T follicular helper cell (primary cell): ENCODE measurements around the gene PRKACG.
"Not testable (repeated sequence)": the region's sequence is repeated elsewhere in the genome, so short reads cannot be mapped to it uniquely, and the experiment has no call there.

Source experiments
- DNase-seq: peaks from one replicate; pipeline ENCODE4 v3.0.0-alpha.2; 2020; ENCODE audit warnings: low read depth

Gene PRKACG

GRCh38 chr9:69027355-69028097, 13.6 kb upstream of the PRKACG start:
- peak; percentile 10 for DNase-seq

DNA sequence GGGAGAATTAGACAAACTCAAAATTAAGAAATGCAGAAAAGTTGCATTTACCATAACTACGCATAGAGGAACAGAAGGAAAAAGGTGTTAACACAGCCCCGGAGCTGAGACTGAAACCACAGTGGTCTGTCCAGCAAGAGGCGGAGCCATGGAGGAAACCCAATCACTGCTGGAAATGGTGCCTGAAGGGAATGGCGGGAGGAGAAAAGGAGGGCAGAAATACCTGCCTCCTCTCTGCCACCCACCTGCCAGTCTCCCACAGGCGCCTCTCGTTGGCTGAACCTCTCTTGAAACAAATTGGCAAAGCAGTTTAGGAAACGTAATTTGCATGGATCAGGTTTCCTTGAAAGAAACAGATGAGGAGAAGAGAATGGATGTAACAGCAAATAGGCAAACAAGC, 9.7 kb upstream of the PRKACG start:
- DNase-seq: no peak

- DNase-seq: no peak
These were observed 6.6 kb upstream of the PRKACG start for GRCh38 chr9:69020301-69021145.

DNA sequence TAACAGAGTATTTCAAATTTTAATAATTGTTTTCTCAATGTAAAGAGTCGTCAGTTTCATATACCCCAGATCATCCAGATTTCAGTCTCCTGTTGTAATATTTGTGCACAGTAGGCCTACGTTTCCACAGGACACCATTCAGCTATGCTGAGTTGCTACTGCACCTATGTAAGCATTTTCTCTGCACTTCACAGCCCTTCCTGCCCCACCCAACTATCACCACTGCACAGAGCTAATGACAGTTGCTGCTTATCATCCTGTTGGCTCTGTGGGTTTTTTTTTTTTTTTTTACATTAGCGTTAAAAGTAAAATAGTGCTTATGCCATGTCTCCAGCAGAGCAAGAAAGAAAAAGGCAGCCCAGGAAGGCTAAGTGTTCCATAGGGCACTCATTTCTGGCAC, 5.9 kb upstream of the PRKACG start:
- peak; percentile 27 for DNase-seq

DNA sequence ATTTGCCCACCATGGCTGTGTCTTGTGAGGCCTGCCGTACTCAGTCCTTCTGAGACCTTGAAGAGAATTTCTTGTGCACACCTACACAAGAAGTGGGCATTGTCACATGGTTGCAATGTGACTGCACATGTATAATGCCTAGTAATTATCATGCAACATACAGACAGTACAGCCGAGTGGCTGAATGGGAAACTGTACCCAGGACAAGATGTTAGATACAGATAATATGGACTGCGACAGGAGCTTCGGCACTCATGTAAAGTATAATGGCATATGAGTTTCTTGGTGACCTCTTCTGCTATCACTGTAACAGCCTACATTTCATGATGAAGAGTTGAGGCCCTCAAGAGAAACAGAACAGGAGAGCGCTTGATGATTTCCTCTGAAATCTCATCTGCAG, 4.8 kb upstream of the PRKACG start:
- DNase-seq: no peak

DNA sequence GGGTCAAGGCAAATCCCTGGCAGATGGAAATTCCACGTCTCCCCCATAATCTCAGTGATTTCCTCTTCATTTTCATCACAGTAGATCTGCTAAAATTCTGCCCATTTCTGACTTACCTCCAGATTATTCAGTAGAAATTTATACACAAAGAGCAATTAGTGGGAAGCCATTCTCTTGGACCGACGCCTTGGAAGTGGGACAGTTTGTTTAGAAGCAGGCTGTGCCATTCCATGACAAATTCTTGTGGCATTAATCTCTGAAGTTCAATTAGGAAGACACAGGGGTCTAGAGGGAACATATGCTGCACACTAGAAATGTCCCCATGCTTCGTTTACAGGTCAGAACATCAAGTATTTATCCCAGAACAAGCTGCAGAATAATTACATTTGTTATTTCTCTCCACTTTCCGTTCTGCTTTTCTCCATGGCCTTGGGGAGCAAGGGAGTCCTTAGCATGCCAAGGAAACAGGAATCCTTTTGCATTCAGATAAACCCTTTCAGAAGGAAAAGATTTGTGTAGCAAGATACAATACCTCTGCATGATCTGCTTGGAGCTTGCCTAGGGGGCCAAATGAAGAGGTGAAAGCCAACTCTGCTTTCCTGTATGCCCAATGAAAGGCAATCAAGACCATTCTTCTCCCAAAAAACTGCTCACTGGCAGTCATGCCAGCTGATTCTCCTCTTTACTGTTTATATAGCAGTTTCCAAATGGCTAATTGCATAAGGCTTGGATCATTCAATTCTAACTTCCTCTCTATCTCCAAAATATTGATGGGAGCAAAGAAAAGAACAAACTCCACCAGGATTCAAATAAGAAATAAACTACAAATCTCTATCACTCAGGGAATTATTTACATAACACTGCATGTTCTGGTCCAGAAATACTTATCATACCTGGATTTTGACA, 2.5 kb upstream of the PRKACG start:
- DNase-seq: no peak

DNA sequence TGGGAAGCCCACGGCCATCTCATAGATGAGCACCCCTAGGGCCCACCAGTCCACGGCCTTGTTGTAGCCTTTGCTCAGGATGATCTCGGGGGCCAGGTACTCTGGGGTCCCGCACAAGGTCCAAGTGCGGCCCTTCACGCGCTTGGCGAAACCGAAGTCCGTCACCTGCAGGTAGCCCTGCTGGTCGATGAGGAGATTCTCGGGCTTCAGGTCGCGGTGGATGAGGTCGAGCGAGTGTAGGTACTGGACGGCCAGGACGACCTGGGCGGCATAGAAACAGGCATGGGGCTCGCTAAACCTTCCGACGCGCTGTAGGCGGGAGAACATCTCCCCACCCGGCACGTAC, 558 bp downstream of the PRKACG start:
- DNase-seq: no peak

GRCh38 chr9:69012696-69013381, 1.1 kb downstream of the PRKACG start:
- no peak for DNase-seq

GRCh38 chr9:69009708-69010107, 4.2 kb downstream of the PRKACG start:
- no peak for DNase-seq

DNA sequence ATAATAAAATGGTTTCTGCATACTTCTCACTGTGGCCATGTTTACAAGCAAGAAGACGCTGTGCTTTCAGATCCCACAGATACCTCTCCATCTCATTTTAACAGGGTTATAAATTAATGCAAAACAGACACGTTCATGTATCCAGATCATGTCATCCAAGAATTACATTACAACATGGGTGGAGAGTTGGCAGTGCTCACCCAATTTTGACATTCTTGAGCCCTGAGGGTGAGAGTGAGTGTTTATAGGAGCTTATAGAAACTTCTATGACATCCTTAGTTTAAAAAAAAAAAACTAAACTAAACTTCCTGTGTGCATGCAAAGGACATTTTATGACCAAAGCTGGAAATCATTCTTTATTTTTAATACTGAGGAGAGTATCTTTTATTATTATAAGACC, 9.1 kb downstream of the PRKACG start:
- no peak for DNase-seq

GRCh38 chr9:69003051-69003450, 10.9 kb downstream of the PRKACG start:
- no peak for DNase-seq

GRCh38 chr9:69001921-69002320, 12.0 kb downstream of the PRKACG start:
- DNase-seq: no peak

- peak; percentile 51 for DNase-seq
These were observed 14.4 kb downstream of the PRKACG start for GRCh38 chr9:68999393-69000105.

- no peak for DNase-seq
These were observed 15.1 kb downstream of the PRKACG start for GRCh38 chr9:68998812-68999211.

GRCh38 chr9:68998385-68998784, 15.5 kb downstream of the PRKACG start:
- DNase-seq: no peak

- DNase-seq: no peak
These were observed 16.2 kb downstream of the PRKACG start for GRCh38 chr9:68997666-68998065.

DNA sequence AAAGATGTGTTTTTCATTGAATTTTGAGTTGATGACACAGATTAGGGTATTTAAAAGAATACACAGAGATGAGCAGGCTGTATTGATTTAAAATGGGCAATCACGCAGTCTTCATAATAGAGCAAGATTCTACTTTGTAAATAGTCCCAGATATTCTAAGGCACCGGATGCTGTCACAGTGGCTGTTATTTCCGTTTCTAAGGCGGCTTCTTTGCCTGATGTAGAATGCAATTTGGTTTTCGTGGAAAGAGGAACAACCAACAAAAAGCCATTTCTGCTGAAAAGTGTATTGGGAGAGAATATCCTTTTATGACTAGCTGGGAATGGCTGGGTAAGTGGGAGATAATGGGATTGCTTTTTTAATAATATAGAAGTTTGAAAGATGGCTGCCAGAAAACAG, 17.5 kb downstream of the PRKACG start:
- no peak for DNase-seq

- no peak for DNase-seq
These were observed 18.1 kb downstream of the PRKACG start for GRCh38 chr9:68995776-68996175.

GRCh38 chr9:68991457-68991856, 22.5 kb downstream of the PRKACG start:
- DNase-seq: no peak

DNA sequence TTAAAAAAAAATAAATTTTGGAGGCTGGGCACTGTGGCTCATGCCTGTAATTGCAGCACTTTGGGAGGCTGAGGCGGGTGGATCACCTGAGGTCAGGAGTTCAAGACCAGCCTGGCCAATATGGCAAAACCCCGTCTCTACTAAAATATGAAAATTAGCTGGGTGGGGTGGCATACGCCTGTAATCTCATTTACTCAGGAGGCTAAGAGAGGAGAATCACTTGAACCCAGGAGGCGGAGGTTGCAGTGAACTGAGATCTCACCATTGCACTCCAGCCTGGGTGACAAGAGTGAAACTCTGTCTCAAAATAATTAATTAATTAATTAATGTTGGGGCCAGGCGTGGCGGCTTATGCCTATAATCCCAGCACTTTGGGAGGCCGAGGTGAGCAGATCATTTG, 27.0 kb downstream of the PRKACG start:
- DNase-seq: not testable (repeated sequence)
